B cell (primary cell): ENCODE results near the gene FADS6. TPM values are rescaled to one million over a fixed set of nuclear protein-coding genes. Genes with fewer than 3 reads are reported as not detected.

Experiments
- ATAC-seq: fragments of 200-7000 bp; cut with Tn5 transposase; one replicate; pipeline ENCODE4 v1.10.0; 2021; ENCODE audit warnings: low read depth, mild to moderate bottlenecking, moderate number of reproducible peaks, moderate library complexity
- CTCF ChIA-PET: fragments of 350-600 bp; sonication (Branson Sonifier 250); formaldehyde crosslinking; loops from one replicate; lab custom pipeline; 2021; ENCODE audit warnings: antibody characterized with exemption, inconsistent platforms; lab: Charles Lee
- POLR2A ChIA-PET: fragments of 350-600 bp; sonication (Branson Sonifier 250); formaldehyde crosslinking; loops from one replicate; lab custom pipeline; 2021; ENCODE audit warnings: antibody characterized with exemption; lab: Charles Lee
- DNase-seq: peaks from one replicate; pipeline ENCODE4 v3.0.0; 2013
- H2AFZ ChIP-seq: 2 replicates; pipeline ENCODE4 v1.6.1; 2012; ENCODE audit warnings: mild to moderate bottlenecking, low read depth, low read length; ENCODE audit not compliant: insufficient read depth, poor library complexity, severe bottlenecking
- H3K27ac ChIP-seq, 2 donors: 1 replicate in 1 of 2; 2 replicates in 1 of 2; pipeline ENCODE4 v1.5.1; 2012 to 2013; ENCODE audit warnings: low read length in 2 of 2, mild to moderate bottlenecking in 2 of 2, moderate library complexity in 1 of 2
- H3K27me3 ChIP-seq, 4 experiments: fragments of 200-600 bp in 1 of 4; sonication (generic) in 1 of 4; replicated peaks in 1 of 4; 1 replicate in 2 of 4; 2 replicates in 2 of 4; pipeline versions ENCODE4 v1.6.1 to v1.7.0; 2013 to 2016; ENCODE audit warnings: low read length in 3 of 4, mild to moderate bottlenecking in 2 of 4, mixed read lengths in 1 of 4, moderate library complexity in 1 of 4; ENCODE audit not compliant: insufficient read depth in 4 of 4, control insufficient read depth in 3 of 4; ENCODE audit errors: control extremely low read depth in 1 of 4
- H3K36me3 ChIP-seq, 2 experiments: replicated peaks in 1 of 2; 1 replicate in 1 of 2; 2 replicates in 1 of 2; pipeline versions ENCODE4 v1.6.1 to v1.7.1; 2013; ENCODE audit warnings: low read length in 1 of 2; ENCODE audit not compliant: insufficient read depth in 2 of 2, control insufficient read depth in 1 of 2; ENCODE audit errors: control extremely low read depth in 1 of 2, extremely low read depth in 1 of 2
- H3K4me1 ChIP-seq, 2 donors: fragments of 200-600 bp in 1 of 2; sonication (generic) in 1 of 2; 1 replicate in 1 of 2; 2 replicates in 1 of 2; pipeline versions ENCODE4 v1.5.1 to v1.6.1; 2013 to 2017; ENCODE audit warnings: low read length in 2 of 2; ENCODE audit not compliant: control insufficient read depth in 2 of 2, insufficient read depth in 2 of 2
- H3K4me2 ChIP-seq: replicated peaks from 2 replicates; pipeline ENCODE3; 2012; ENCODE audit warnings: mild to moderate bottlenecking, low read depth, low read length; ENCODE audit not compliant: poor library complexity, severe bottlenecking
- H3K4me3 ChIP-seq, 5 experiments: fragments of 200-600 bp in 1 of 5; sonication (generic) in 1 of 5; 1 replicate in 3 of 5; 2 replicates in 2 of 5; pipeline versions ENCODE4 v1.5.1 to v1.7.0; 2011 to 2016; ENCODE audit warnings: low read length in 4 of 5, mild to moderate bottlenecking in 4 of 5, low read depth in 2 of 5, control low read depth in 1 of 5, moderate library complexity in 1 of 5; ENCODE audit not compliant: insufficient read depth in 1 of 5; ENCODE audit errors: control extremely low read depth in 1 of 5, extremely low read depth in 1 of 5
- H3K79me2 ChIP-seq: fragments of 200-600 bp; sonication (generic); one replicate; pipeline ENCODE4 v1.6.0; 2016; ENCODE audit warnings: low read length; ENCODE audit not compliant: control insufficient read depth, insufficient read depth
- H3K9ac ChIP-seq: fragments of 200-600 bp; sonication (generic); 2 replicates; pipeline ENCODE4 v1.6.1; 2017; ENCODE audit warnings: mild to moderate bottlenecking, low read length, moderate library complexity
- H3K9me3 ChIP-seq, 3 donors: one replicate each; pipeline versions ENCODE4 v1.6.1 to v1.7.1; 2013; ENCODE audit warnings: low read length in 2 of 3; ENCODE audit not compliant: control insufficient read depth in 2 of 3, insufficient read depth in 1 of 3; ENCODE audit errors: control extremely low read depth in 1 of 3
- H4K20me1 ChIP-seq: 2 replicates; pipeline ENCODE4 v1.6.0; 2012; ENCODE audit warnings: mild to moderate bottlenecking, low read length; ENCODE audit not compliant: insufficient read depth, control insufficient read depth, poor library complexity, severe bottlenecking
- H3K27ac Mint-ChIP-seq: one replicate; pipeline ENCODE4 v1.8.0; 2021; ENCODE audit warnings: mixed read lengths
- H3K27me3 Mint-ChIP-seq: one replicate; pipeline ENCODE4 v1.8.0; 2021; ENCODE audit warnings: mixed read lengths
- H3K4me1 Mint-ChIP-seq: one replicate; pipeline ENCODE4 v1.8.0; 2021; ENCODE audit warnings: mixed read lengths
- H3K4me3 Mint-ChIP-seq: one replicate; pipeline ENCODE4 v1.8.0; 2021; ENCODE audit warnings: mixed read lengths
- H3K9me3 Mint-ChIP-seq: one replicate; pipeline ENCODE4 v1.8.0; 2022; ENCODE audit warnings: mixed read lengths; ENCODE audit not compliant: insufficient read depth
- CTCF ChIP-seq: fragments of 200-600 bp; IDR thresholded peaks from one replicate; pipeline ENCODE4 v1.8.0; 2022; ENCODE audit warnings: antibody characterized with exemption, mild to moderate bottlenecking
- EZH2 ChIP-seq: IDR thresholded peaks from 2 replicates; pipeline ENCODE4 v1.6.1; 2012; ENCODE audit warnings: borderline replicate concordance, low read depth, mild to moderate bottlenecking, moderate library complexity, low read length; ENCODE audit not compliant: insufficient read depth, poor library complexity, severe bottlenecking
- WGBS: methylation state at CpG from one replicate; pipeline ENCODE4 v1.1.5; 2013; ENCODE audit warnings: missing lambda C conversion rate; ENCODE audit not compliant: insufficient coverage; 5-methylcytosine and 5-hydroxymethylcytosine counted together
- intact Hi-C: fragments of 100-400 bp; cut with micrococcal nuclease; formaldehyde crosslinking; loops from one replicate; pipeline ENCODE4 v1.10.0; 2022
- polyA plus RNA-seq: library from polyadenylated mRNA; depleted of rRNA; stranded (reverse); fragments of >200 nt; gene quantifications from 2 replicates; pipeline ENCODE4 v1.2.3, GENCODE V29; 2012
- total RNA-seq, 2 donors: library from RNA; stranded (reverse); fragments of 120-200 nt in 1 of 2; gene quantifications; 1 replicate in 1 of 2; 2 replicates in 1 of 2; pipeline versions ENCODE4 v1.2.3 to v1.2.4, GENCODE V29; 2013 to 2022

Gene FADS6
- total and polyA plus RNA-seq, 2 donors (not counting 1 experiment from before 2014, with no cell fraction given): not detected

GRCh38 chr17:74840989-74841666 lies 52.3 kb downstream of the FADS6 start:
- Histone ChIP-seq H3K9ac (no peak overlapping the region), H3K79me2 (peaks cover 2% of the 10 kb centered on the region), H3K27me3 (peaks cover 0 to 22% (median 9%) of the 10 kb centered on the region in 4 experiments), H3K4me1 (peaks cover 26 to 28% of the 10 kb centered on the region in 2 donors), H3K27ac (no peak overlapping the region), H4K20me1 (peaks cover 5% of the 10 kb centered on the region), H2AFZ (peak overlapping the region; percentile 39), H3K4me2 (peak overlapping the region; percentile 48), H3K9me3 (peaks cover 0 to 12% (median 0%) of the 10 kb centered on the region in 3 donors), H3K4me3 (no peak overlapping the region), H3K36me3 (peaks cover 0 to 9% of the 10 kb centered on the region in 2 experiments)
- ChIA-PET POLR2A (interaction anchor here (0.9 kb wide), 1 partner anchor 64 kb away, joined by 3 read pairs; no protein-coding TSS in a partner anchor), CTCF (interaction anchor here (0.8 to 1.0 kb wide), 2 partner anchors 12 to 24 kb away, joined by 3 read pairs; no protein-coding TSS in a partner anchor)
- H3K9me3 Mint-ChIP-seq: no peaks in the 10 kb centered on the region
- H3K4me3 Mint-ChIP-seq: peak overlapping the region; percentile 44
- 29% methylated on average over 13 of the region's 13 CpGs for WGBS
- peak; percentile 50 for ATAC-seq
- DNase-seq: peak; percentile 46
- TF ChIP-seq EZH2 (no peak), CTCF (no peak)
- intact Hi-C loops: no loop called here
- peaks cover 29% of the 10 kb centered on the region for H3K4me1 Mint-ChIP-seq
- peak overlapping the region; percentile 50 for H3K27ac Mint-ChIP-seq
- peaks cover 13% of the 10 kb centered on the region for H3K27me3 Mint-ChIP-seq
